Measurements from ENCODE around the gene CISH.

The CISH gene

GRCh38 chr3:50572158-50572557 is 39.4 kb downstream of the CISH start:
- DNase-seq (ENCODE audit: low read depth, low spot score): no peak

DNA sequence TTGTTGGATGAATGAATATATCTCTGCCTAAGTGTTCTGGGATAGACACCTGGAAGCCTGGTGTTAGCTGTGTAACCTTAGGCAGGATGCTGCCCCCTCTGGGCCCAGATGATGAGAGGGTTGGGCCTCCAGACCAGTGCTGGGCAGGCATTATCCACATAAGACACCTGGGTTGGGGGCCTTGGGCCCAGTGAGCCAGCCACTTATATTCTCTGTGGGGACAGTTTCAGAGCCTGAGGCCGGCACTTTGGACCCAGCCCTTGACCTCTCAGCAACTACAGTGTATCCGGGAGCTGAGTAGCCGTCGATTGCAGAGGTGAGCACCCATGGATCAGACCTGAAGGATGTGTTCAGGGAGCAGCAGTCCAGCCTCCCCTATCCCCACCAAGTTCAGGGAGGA is 40.1 kb downstream of the CISH start:
- DNase-seq (ENCODE audit: low read depth, low spot score): no peak

GRCh38 chr3:50570508-50571279 is 40.9 kb downstream of the CISH start:
- no peak for DNase-seq (ENCODE audit: low read depth, low spot score)

DNA sequence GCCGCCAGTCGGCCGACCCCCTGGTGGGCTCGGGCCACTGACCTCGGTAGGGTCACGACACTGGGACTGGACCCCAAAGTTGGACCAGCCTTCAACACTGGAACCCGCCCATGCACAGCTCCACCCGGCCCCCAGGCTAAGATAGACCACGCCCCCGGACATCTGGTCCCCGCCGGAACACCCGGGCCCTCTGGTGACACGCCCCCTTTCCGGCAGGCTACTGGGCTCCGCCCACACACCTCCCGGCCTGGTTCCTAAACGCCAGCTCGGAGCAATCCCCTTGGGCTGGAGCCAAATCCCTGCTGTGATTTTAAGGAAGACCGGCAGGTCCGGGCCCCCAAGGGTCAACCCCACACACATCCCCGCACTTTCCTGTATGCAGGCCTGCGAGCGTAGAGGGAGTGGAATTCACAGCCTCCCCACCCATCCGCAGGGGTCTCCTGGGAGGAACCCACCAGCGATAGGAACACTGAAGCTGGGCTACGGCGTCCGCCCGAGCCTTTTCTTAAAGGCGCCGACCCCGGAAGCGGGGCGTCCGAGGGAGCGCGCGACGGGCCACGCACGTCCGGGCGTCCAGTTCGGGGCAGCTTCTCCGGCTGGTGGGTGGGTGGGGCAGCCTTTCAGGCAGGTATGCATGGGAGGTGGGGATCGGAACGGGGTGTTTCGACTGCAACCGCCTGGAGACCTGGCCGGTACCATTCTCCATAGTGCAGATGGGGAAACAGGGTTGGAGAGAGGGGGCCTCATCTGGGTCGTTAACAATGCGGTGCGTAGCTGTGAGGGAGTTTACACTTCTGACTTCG is 42.4 kb downstream of the CISH start, which contains the start of gene HEMK1:
HEMK1 (plus strand) TSS at position 576 of the 803 bp plus-strand sequence. CDS start 1,583 bp downstream, outside the sequence.
- peak; percentile 80 for DNase-seq (ENCODE audit: low read depth, low spot score)

DNA sequence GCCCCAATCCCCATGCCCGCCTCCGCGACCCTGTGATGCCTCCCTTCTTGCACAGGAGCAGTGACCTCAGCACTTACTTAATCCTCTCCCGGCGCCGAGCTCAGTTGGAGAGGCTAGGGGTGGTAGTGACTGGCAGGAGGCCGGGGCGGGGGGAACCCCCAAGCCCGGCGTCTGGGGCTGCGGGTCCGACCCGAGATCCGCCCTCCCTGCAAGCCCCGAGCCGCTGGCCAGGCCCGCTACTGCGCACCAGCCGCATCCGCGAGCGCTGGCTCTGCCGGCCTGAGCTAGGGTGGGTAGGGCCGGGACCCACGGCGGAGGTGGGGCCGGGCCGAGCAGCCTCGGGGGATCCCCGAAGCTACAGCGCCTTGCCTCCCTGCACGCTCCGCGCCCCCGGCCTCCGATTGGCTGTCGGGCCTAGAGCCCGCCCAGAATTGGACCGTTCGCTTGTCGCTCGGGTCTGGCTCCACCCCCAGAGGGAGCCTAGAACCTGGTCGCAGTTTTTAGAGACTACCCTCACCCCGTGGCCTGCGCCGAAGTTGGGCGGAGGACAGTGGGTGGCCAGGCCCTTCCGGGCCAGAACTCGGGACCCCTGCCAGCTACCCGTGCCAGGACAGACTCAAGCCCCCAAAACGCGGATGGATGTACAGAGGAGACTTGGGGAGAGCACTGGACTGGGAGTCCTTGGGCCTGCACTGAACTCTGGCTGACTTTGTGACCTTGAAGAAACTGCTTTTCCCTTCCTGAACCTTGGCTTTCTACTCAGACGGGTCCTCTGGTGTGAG is 44.0 kb downstream of the CISH start, which contains the start of gene C3orf18:
C3orf18 (minus strand) TSS at position 362 of the 782 bp plus-strand sequence. CDS start 2,048 bp downstream, outside the sequence.
- DNase-seq (ENCODE audit: low read depth, low spot score): peak; percentile 55

DNA sequence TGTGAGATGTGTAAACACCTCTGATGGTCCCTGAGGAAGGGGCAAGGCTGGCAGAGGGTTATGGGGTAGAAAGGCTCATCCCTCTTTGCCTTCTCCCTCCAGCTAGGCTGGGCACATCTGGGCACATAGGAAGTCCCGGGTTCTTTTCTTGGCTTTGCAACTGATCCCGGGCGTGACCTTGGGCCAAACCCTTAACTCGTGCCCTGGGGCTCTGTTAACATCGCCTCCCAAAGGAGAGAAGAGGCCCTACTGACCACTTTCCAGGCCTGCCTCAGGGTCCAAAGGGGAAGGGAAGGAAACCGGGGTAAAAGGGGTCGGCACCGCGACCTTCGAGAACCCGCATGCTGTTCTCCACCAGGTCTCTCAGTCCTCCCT is 44.6 kb downstream of the CISH start:
- DNase-seq (ENCODE audit: low read depth, low spot score): no peak

DNA sequence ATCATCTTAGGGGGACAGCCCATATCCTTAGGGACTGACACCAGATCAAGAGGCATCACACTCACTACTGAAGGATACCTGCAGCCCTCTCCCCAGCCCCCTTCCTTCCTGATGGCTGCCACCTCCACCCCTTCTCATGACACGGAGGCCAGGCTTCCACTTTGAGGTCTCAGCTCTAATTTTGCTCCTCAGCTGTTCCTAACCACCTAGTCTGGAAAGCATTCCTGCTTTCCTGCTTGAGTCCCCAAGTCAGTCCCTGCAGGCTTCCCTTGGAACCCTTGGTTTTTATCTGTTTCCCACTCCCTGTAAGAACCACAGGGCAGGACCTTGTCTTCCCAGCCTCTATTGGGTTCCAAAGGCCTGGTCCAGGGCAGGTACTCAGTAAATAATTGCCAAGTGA is 47.3 kb downstream of the CISH start:
- DNase-seq (ENCODE audit: low read depth, low spot score): no peak

GRCh38 chr3:50563867-50564266 is 47.7 kb downstream of the CISH start:
- no peak for DNase-seq (ENCODE audit: low read depth, low spot score)

DNA sequence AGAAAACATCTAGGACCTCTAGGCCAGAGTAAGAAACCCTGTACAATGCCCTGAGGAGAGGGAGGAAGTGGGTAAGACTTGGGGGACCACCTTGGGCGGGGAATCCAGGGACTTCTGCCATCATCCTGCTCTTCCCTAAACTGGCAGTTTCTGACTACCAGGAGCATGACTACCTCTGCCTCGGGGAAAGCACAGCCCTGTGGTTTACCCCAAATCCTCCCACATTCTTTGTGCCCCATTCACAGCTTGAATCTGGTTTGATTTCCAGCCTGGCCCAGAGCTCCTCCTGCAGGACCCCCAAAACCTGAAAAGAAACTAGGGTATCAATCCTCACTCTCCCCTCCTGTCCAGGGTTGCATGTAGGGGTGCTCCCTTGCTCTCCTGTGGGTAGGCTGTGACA is 48.7 kb downstream of the CISH start:
- no peak for DNase-seq (ENCODE audit: low read depth, low spot score)

DNA sequence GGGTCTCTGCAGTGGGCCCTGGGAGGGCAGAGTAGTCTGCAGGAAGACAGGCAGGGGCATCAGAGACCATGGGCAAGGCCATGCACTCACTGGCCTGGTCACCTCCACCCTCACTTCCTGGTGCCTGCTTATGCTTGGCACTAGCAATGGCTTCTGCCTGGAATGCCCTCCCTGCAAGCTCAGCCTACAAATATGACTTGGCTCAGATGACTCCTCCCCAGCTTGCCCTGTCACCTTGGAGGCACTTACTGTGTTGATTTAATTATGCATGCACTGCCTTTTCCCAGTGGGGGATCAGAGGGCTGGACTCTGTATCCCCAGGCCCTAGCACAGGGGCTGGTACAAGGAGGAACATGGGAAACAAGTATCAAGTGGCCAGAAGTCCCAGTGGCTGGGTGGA is 51.9 kb downstream of the CISH start:
- no peak for DNase-seq (ENCODE audit: low read depth, low spot score)

- DNase-seq (ENCODE audit: low read depth, low spot score): no peak
Observed at GRCh38 chr3:50557915-50558314, 53.7 kb downstream of the CISH start.

- no peak for DNase-seq (ENCODE audit: low read depth, low spot score)
Observed at GRCh38 chr3:50557106-50557505, 54.5 kb downstream of the CISH start.
